Epithelial cell of esophagus (primary cell): Measurements from ENCODE around the gene NAPSA.

Experiments
- DNase-seq: peaks from one replicate; pipeline ENCODE4 v3.0.0; 2010; ENCODE audit warnings: low read depth
- H3K4me3 ChIP-seq: 2 replicates; pipeline ENCODE4 v1.5.1; 2011; ENCODE audit warnings: mild to moderate bottlenecking, low read length, control low read depth
- CTCF ChIP-seq: IDR thresholded peaks from 2 replicates; pipeline ENCODE4 v1.5.1; 2011; ENCODE audit warnings: low read depth, mild to moderate bottlenecking, low read length, control low read depth, inconsistent platforms; ENCODE audit not compliant: insufficient read depth; ENCODE audit errors: missing control alignments

The NAPSA gene

DNA sequence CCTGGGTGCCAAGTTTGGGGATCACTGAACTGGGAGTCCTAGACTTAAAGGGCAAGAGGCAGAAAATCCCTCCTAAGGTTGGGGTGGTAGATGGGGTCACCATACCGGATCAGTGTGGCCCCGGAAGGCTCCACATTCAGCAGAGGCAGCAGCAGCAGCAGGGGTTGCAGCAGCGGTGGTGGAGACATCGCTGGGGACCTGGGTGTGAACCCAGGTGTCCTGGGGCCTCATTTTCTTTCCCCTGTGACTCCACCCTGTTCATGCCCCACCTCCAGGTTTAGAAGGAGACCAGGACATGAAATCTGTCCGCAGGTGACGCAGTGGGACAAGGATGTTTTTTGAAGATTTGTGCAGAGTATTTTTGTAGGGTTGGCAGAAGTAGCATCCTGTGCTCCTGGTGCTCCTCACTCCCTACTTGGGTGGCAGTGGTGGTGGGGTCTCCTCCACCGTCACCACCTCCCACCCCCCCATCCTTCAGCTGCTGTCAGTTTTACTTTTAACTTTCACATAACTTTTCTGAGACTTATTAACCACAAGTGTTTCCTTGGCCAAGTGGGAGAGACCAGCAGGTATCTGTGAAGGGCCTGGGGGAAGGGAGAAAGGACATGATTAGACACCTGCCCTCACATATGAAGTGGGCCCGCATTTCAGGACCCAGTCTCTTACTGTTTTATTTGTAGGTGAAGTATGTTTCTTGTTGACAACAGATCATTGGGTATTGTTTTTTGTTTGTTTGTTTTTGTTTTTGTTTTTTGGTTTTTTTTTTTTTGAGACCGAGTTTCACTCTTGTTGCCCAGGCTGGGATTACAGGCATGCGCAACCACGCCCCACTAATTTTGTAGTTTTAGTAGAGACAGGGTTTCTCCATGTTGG lies at the start of gene NAPSA:
Gene NAPSA, minus strand, starts transcription at position 206 of the 873 bp plus-strand sequence. Its CDS starts 18 bp downstream, at position 188.
- DNase-seq, result no peak
- no peak for TF ChIP-seq CTCF
- H3K4me3 ChIP-seq, result no peak within 1 kb of the TSS

DNA sequence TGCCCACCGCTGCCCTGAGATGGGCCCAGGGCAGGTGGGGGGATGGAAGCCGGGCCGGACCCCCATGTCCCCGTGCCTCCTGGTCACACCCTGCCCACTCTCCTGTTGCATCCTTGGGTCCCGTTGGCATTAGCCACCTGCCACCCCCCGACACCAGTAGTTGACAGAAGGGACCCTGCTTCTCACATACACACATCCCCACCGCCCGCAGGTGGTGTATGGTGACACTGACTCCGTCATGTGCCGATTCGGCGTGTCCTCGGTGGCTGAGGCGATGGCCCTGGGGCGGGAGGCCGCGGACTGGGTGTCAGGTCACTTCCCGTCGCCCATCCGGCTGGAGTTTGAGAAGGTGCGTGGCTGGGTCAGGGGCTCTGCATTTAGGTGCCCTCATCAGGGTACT lies 48.1 kb upstream of the NAPSA start:
- no peak overlapping the region for H3K4me3 ChIP-seq
- no peak for DNase-seq
- TF ChIP-seq CTCF, result no peak

GRCh38 chr19:50413096-50413495 lies 47.7 kb upstream of the NAPSA start:
- TF ChIP-seq CTCF, result no peak
- H3K4me3 ChIP-seq, result no peak overlapping the region
- no peak for DNase-seq

GRCh38 chr19:50412419-50412818 lies 47.0 kb upstream of the NAPSA start:
- TF ChIP-seq CTCF, result no peak

DNA sequence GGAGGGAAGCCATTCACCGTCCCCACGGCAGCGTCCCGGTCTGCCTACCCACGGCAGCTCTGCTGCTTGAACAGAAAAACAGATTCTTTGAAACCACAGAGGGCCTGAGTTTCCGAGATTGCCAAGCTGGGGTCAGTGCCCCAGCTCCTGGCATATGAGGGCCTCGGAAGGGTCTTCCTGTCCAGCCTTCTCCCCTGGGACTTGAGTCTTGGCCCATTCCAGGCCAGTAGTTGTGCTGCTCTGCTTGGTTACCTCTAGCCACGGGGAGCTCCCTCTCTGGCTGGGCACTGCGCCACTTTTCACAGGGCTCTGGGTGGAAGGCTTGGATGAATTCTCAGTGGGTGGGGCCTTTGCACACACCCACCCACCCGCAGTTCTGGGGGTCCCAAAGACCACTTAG lies 44.7 kb upstream of the NAPSA start:
- no peak for TF ChIP-seq CTCF
- DNase-seq, result no peak
- H3K4me3 ChIP-seq, result no peak overlapping the region

More at GRCh38 chr19:50412419-50412818, 47.0 kb upstream of the NAPSA start:
- H3K4me3 ChIP-seq, result no peak overlapping the region
- DNase-seq, result no peak

- no peak for DNase-seq
- TF ChIP-seq CTCF, result no peak
- H3K4me3 ChIP-seq, result no peak overlapping the region
These were observed 43.9 kb upstream of the NAPSA start for GRCh38 chr19:50409347-50409746.

- no peak for TF ChIP-seq CTCF
- H3K4me3 ChIP-seq, result no peak overlapping the region
- no peak for DNase-seq
These were observed 41.4 kb upstream of the NAPSA start for GRCh38 chr19:50406829-50407228.
